Measurements from ENCODE around the gene BTAF1. TPM values are rescaled to one million over a fixed set of nuclear protein-coding genes. Genes with fewer than 3 reads are reported as not detected.

BTAF1 gene
- total and polyA plus RNA-seq, 2 experiments from 2014 or later = 30.4 to 55.7 TPM

DNA sequence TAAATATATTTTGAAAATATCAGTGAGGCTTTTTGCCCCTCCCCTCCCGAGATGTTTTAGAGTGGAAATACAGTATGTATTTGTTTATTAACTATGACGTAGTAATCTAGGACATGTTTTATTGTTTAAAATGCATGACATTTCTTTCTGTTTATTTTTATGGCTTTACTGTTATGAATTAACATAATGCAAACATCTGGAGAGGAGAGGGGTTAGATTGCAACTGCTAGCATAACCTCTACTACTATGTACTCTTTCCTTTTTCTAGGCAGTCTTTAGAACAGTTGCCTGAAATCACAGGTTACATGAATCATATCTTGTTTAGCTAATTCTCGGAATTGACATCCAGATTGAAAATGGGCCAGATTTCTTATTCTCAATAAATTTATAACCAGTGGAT is 7.4 kb downstream of the BTAF1 start:
- no peak for DNase-seq (ENCODE audit: low spot score)
- Mint-ChIP-seq H3K27me3 (ENCODE audit: insufficient read depth, low read depth, poor library complexity) (peaks cover 3% of the 10 kb centered on the region), H3K4me3 (no peak overlapping the region), H3K36me3 (ENCODE audit: low read depth) (peaks cover 19% of the 10 kb centered on the region), H3K27ac (no peak overlapping the region), H3K4me1 (peaks cover 6% of the 10 kb centered on the region; the same call in 2 of the 3 replicates), H3K9me3 (no peaks in the 10 kb centered on the region)
- no peaks in the 10 kb centered on the region for H3K9me2 ChIP-seq (ENCODE audit: insufficient read depth)
- no peak for ATAC-seq
- no peak overlapping the region for H3K4me3 ChIP-seq
- no peaks in the 10 kb centered on the region for H3F3A ChIP-seq (replicated peaks; ENCODE audit: low read depth)
- TF ChIP-seq JUNB (IDR thresholded peaks at IDR 0.05; ENCODE audit: unreplicated experiment) (no peak), ETS1 (IDR thresholded peaks at IDR 0.05) (no peak), CTCF (conservative IDR thresholded peaks at IDR 0.05; ENCODE audit: low read depth in 2 of 2) (no peak), CREB1 (CRISPR knock-in tag; IDR thresholded peaks at IDR 0.05; ENCODE audit: low read depth) (no peak), STAT1 (IDR thresholded peaks at IDR 0.05; ENCODE audit: unreplicated experiment) (no peak), REST (IDR thresholded peaks at IDR 0.05; ENCODE audit: unreplicated experiment) (no peak), ZNF114 (CRISPR knock-in tag; IDR thresholded peaks at IDR 0.05) (no peak), POLR2AphosphoS5 (IDR thresholded peaks at IDR 0.05; ENCODE audit: low read depth) (no peak), EZH2 (IDR thresholded peaks at IDR 0.05; ENCODE audit: low read depth, unreplicated experiment) (no peak), ZNF462 (CRISPR knock-in tag; IDR thresholded peaks at IDR 0.05) (no peak), ZNF331 (CRISPR knock-in tag; IDR thresholded peaks at IDR 0.05; ENCODE audit: low read depth) (no peak), EZH2phosphoT487 (IDR thresholded peaks at IDR 0.05; ENCODE audit: unreplicated experiment) (no peak), NANOG (IDR thresholded peaks at IDR 0.05; ENCODE audit: borderline replicate concordance) (no peak)
- no peaks in the 10 kb centered on the region for H3K27me3 ChIP-seq (ENCODE audit: insufficient read depth)
- H4K20me1 ChIP-seq (replicated peaks; ENCODE audit: insufficient read depth) = peaks cover 66% of the 10 kb centered on the region
- H3K27ac ChIP-seq (ENCODE audit: low read depth) = no peak overlapping the region
- H3K4me2 ChIP-seq = no peak overlapping the region
- no peak overlapping the region for H2AFZ ChIP-seq
- peaks cover 4% of the 10 kb centered on the region; the same call in 1 of the 2 replicates for H3K36me3 ChIP-seq (ENCODE audit: insufficient read depth)
- H3K4me1 ChIP-seq (ENCODE audit: insufficient read depth) = no peaks in the 10 kb centered on the region
- peaks cover 100% of the 10 kb centered on the region for H3K79me2 ChIP-seq (replicated peaks; ENCODE audit: insufficient read depth)

Data from GM23338 (cell line).